HG03280 (cell line): ENCODE results near the gene CTSO.

Experiments
- ATAC-seq: cut with Tn5 transposase; IDR thresholded peaks from one replicate; pipeline ENCODE4 v1.9.1; 2021; ENCODE audit warnings: mild to moderate bottlenecking, moderate library complexity; ENCODE audit not compliant: unreplicated experiment

Gene CTSO

GRCh38 chr4:155953151-155954117 lies at the start of gene CTSO:
CTSO (minus strand) TSS chr4:155953866; CDS start chr4:155953847, 19 bp downstream.
- ATAC-seq: peak; percentile 96

DNA sequence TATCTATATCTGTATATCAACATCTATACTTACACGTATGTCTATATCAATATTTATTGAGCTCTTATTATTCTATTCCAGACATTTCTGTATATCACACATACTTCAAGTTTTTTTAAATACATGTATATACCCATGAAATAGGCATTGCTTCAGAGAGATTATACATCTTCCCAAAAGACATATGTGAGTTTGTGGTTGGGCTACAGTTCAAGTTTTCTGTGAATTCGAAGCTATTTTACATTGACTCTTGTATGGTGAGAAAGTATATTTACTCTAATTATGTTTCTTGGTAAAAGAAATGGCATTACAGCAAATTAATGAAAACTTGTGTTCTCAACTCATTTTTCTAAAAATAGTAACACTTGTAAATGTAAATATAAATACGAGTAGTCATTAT lies 46.8 kb upstream of the CTSO start:
- no peak for ATAC-seq

- no peak for ATAC-seq
Measured at GRCh38 chr4:155999725-156000124, 46.1 kb upstream of the CTSO start.

DNA sequence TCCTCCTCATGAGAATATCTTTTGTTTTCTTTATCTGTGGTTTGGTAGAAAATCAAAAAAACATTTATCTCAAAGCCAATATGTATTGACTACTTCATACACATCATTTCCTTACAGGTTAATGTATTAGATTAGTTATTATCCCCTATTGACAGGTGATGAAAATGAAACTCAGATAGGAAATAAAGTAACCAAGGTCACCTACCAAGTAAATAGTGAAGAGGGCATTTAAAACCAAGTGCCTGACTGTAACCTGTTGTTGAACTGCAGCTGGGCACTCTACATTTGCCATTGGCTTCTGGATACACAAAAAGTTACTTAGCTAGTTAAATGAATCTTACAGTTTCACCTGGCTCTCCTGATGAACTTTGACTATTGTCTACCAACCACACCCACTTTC lies 41.4 kb upstream of the CTSO start:
- no peak for ATAC-seq

- ATAC-seq: no peak
Measured at GRCh38 chr4:155984106-155984797, 30.6 kb upstream of the CTSO start.

DNA sequence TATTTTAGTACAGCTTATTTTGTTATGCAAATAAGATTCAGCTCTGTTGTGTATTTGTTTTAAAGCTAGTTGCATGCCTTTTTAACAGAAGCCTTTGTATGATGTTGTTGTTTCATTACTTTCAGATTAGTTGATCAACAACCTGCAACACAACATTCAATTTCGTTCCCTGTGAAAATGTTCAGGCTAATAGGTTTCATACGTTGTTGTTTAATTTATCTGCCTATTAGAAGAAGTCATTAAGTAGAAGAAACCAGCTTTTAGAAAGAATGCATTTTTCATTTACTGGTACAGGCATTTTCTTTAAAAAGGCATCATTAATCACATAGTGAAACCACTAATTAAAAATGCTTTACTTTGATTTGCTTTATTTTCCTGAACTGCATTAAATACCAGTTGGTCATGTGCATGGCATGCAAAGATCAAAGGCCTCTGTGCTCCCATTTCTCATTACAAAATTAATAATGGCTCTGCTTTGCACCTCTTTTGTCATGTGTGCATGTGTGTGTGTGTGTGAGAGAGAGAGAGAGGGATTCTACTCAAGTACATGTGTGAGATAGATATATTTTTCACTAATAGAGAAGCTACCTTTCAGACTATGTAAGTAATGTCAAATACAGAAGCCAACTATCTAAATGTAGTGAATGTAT lies 29.2 kb upstream of the CTSO start:
- ATAC-seq: no peak

GRCh38 chr4:155978810-155979209 lies 25.1 kb upstream of the CTSO start:
- no peak for ATAC-seq

DNA sequence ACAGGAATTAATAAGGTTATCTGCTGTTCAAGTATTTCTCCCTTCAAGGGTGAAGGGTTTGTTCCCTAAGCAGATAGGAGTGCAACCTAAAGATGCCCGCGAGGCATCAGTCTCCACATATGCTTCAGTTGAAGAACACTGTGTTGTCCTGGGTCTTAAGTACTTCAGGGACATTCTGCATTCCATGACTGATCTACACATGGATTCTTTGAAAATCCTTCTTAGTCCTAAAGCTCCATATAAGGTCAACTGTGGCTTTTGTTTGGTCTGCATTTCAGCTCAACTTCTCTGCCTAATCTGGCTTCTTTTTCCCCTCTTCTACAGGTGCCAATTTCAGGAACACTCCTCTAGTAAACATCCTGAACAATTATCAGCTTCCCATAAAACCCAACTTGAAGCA lies 21.8 kb upstream of the CTSO start:
- ATAC-seq: no peak

DNA sequence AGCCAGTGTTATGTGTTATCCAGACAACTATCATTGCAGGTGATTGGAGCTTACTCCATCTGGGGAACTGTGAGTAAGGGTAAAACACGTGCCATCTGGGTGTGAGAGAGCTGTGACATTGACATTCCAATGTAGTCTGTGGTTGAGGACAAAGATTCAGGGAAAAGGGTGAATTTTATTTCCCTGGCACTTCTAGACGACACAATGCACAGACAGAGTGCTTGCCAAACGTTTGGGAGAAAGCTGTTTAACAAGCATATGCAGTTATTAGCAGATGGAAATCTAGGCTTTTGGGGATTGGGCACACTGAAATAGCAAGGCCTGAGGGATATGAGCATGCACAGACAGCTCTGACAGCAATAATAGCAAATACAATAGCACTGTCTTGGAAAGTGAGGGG lies 21.3 kb upstream of the CTSO start:
- ATAC-seq: no peak

DNA sequence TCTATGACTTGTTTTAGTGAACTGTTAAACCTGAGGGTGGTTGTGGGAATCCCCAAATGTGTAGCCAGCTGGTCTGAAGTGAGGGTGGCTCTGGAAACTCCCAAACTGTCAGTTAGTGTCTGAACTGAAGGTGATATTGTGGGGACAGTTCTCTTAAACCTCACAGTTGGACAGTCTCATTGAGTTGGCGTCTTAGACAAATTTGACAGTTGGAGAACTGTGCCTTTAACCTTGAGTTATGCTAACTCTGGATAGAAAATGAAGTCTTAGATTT lies 20.7 kb upstream of the CTSO start:
- ATAC-seq: peak; percentile 90

- peak; percentile 20 for ATAC-seq
Measured at GRCh38 chr4:155973639-155974475, 20.2 kb upstream of the CTSO start.

- ATAC-seq: peak; percentile 50
Measured at GRCh38 chr4:155972098-155972497, 18.4 kb upstream of the CTSO start.

GRCh38 chr4:155966731-155967395 lies 13.2 kb upstream of the CTSO start:
- no peak for ATAC-seq

- no peak for ATAC-seq
Measured at GRCh38 chr4:155966171-155966570, 12.5 kb upstream of the CTSO start.

- no peak for ATAC-seq
Measured at GRCh38 chr4:155964016-155964891, 10.6 kb upstream of the CTSO start.

- no peak for ATAC-seq
Measured at GRCh38 chr4:155962767-155963166, 9.1 kb upstream of the CTSO start.

- ATAC-seq: no peak
Measured at GRCh38 chr4:155961575-155961974, 7.9 kb upstream of the CTSO start.

DNA sequence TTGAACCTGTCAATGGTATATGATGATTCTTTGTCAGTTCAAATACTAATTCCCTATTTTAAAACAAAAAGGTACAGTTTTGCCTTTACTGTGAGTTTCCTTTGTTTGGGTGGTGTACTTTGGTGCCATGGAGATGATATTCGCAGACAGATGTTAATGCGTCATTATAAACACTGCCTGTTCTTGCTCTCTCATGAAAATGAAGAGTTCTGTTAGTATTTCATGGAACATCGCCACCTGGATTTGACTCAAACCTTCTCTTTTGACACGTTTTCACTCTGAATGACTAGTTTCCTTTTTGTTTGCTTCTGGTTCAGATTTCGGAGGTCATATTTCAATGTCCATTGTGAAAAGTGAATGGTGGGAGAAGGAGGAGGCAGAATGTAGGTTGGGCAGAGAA lies 6.9 kb upstream of the CTSO start:
- no peak for ATAC-seq

GRCh38 chr4:155959417-155959816 lies 5.8 kb upstream of the CTSO start:
- no peak for ATAC-seq
